ENCODE results near the gene ELAVL4. TPM values are rescaled to one million over a fixed set of nuclear protein-coding genes. Genes with fewer than 3 reads are reported as not detected.

Gene ELAVL4
- polyA plus RNA-seq, 3 donors = not detected

DNA sequence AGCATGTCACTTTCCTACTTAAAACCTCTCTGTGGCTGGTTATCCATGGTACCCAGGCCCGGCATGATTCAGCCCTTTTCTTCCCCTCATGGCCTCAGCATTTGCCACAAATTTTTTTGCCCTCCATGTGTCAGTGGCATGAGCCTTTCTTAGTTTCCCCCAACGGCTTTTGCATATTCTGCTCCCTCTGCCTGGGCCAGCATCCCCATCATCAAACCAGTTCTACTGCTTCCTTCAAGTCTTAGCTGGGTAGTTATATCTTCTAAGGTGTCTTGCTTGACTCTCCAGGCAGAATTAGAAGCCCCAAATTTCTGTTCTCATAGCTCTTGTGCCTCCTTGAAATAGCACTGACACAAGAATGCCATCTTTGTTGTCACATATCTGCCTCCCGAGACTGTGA lies 127.9 kb downstream of the ELAVL4 start:
- Histone ChIP-seq H4K20me1 (ENCODE audit: insufficient read depth, low read length) (no peaks in the 10 kb centered on the region), H3K27ac (ENCODE audit: low read depth in 1 of 2, low read length in 2 of 2) (no peak overlapping the region), H3K36me3 (replicated peaks in 1 of 2; ENCODE audit: control insufficient read depth in 1 of 2, insufficient read depth in 2 of 2, low read length in 2 of 2) (no peaks in the 10 kb centered on the region), H3K9me3 (replicated peaks in 1 of 2; ENCODE audit: control insufficient read depth in 1 of 2, insufficient read depth in 1 of 2, low read length in 2 of 2) (peaks cover 0 to 8% of the 10 kb centered on the region in 2 donors), H3K4me2 (replicated peaks; ENCODE audit: extremely low read depth, low read length, poor library complexity, severe bottlenecking) (no peak overlapping the region), H3K4me3 (replicated peaks in 1 of 3; ENCODE audit: low read depth in 2 of 3, low read length in 3 of 3) (no peak overlapping the region), H3K79me2 (ENCODE audit: insufficient read depth, low read length) (no peaks in the 10 kb centered on the region), H3K9ac (ENCODE audit: insufficient read depth, low read length, poor library complexity, severe bottlenecking) (no peak overlapping the region), H2AFZ (ENCODE audit: insufficient read depth, low read depth, low read length, poor library complexity, severe bottlenecking) (no peak overlapping the region), H3K4me1 (ENCODE audit: control insufficient read depth in 1 of 2, insufficient read depth in 2 of 2, low read length in 2 of 2) (no peaks in the 10 kb centered on the region), H3K27me3 (ENCODE audit: control insufficient read depth in 2 of 2, insufficient read depth in 2 of 2, low read length in 2 of 2) (no peaks in the 10 kb centered on the region)
- TF ChIP-seq, protein P1, sequence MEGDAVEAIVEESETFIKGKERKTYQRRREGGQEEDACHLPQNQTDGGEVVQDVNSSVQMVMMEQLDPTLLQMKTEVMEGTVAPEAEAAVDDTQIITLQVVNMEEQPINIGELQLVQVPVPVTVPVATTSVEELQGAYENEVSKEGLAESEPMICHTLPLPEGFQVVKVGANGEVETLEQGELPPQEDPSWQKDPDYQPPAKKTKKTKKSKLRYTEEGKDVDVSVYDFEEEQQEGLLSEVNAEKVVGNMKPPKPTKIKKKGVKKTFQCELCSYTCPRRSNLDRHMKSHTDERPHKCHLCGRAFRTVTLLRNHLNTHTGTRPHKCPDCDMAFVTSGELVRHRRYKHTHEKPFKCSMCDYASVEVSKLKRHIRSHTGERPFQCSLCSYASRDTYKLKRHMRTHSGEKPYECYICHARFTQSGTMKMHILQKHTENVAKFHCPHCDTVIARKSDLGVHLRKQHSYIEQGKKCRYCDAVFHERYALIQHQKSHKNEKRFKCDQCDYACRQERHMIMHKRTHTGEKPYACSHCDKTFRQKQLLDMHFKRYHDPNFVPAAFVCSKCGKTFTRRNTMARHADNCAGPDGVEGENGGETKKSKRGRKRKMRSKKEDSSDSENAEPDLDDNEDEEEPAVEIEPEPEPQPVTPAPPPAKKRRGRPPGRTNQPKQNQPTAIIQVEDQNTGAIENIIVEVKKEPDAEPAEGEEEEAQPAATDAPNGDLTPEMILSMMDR (IDR thresholded peaks at IDR 0.05) = no peak
- Mint-ChIP-seq H3K36me3 (no peaks in the 10 kb centered on the region), H3K4me3 (no peak overlapping the region), H3K27me3 (ENCODE audit: low read depth in 3 of 3) (no peaks in the 10 kb centered on the region), H3K4me1 (no peaks in the 10 kb centered on the region), H3K9me3 (peaks cover 0 to 10% (median 2%) of the 10 kb centered on the region in 7 donors), H3K27ac (no peak overlapping the region)
- intact Hi-C loops (cut with micrococcal nuclease) = no loop called here
- 33% methylated on average over 1 of the region's 3 CpGs for WGBS (ENCODE audit: insufficient coverage)
- DNase-seq = no peak

DNA sequence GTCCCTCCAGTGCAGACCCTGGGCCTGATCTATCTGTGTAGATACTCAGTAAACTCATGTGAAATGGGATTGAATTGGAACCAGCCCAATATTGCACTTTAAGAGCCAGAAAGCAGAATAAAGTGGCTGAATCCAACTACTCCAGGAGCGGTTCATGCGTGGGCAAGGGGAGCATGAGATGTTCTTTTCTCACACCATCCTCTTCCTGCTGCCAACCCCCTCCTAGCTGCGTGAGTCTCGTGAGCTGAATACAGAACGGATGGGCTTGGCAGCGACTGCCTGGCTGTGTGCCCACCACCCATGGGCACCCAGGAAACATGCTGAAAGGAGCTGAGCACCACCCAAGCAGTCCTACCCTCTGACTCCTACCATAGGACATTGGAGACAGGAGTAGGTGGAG lies 128.3 kb downstream of the ELAVL4 start:
- TF ChIP-seq, protein P1 (IDR thresholded peaks at IDR 0.05) = no peak
- Histone ChIP-seq H3K4me3 (replicated peaks in 1 of 3; ENCODE audit: low read depth in 2 of 3, low read length in 3 of 3) (no peak overlapping the region), H3K9ac (ENCODE audit: insufficient read depth, low read length, poor library complexity, severe bottlenecking) (no peak overlapping the region), H3K4me2 (replicated peaks; ENCODE audit: extremely low read depth, low read length, poor library complexity, severe bottlenecking) (no peak overlapping the region), H3K36me3 (replicated peaks in 1 of 2; ENCODE audit: control insufficient read depth in 1 of 2, insufficient read depth in 2 of 2, low read length in 2 of 2) (no peaks in the 10 kb centered on the region), H3K9me3 (replicated peaks in 1 of 2; ENCODE audit: control insufficient read depth in 1 of 2, insufficient read depth in 1 of 2, low read length in 2 of 2) (peaks cover 0 to 8% of the 10 kb centered on the region in 2 donors), H4K20me1 (ENCODE audit: insufficient read depth, low read length) (no peaks in the 10 kb centered on the region), H3K4me1 (ENCODE audit: control insufficient read depth in 1 of 2, insufficient read depth in 2 of 2, low read length in 2 of 2) (no peaks in the 10 kb centered on the region), H2AFZ (ENCODE audit: insufficient read depth, low read depth, low read length, poor library complexity, severe bottlenecking) (no peak overlapping the region), H3K79me2 (ENCODE audit: insufficient read depth, low read length) (no peaks in the 10 kb centered on the region), H3K27me3 (ENCODE audit: control insufficient read depth in 2 of 2, insufficient read depth in 2 of 2, low read length in 2 of 2) (no peaks in the 10 kb centered on the region), H3K27ac (ENCODE audit: low read depth in 1 of 2, low read length in 2 of 2) (no peak overlapping the region)
- no peak overlapping the region for H3K4me3 Mint-ChIP-seq
- no peaks in the 10 kb centered on the region for H3K36me3 Mint-ChIP-seq
- no peak overlapping the region for H3K27ac Mint-ChIP-seq
- no peaks in the 10 kb centered on the region for H3K4me1 Mint-ChIP-seq
- peaks cover 0 to 10% (median 2%) of the 10 kb centered on the region in 7 donors for H3K9me3 Mint-ChIP-seq
- intact Hi-C loops (cut with micrococcal nuclease) = no loop called here
- WGBS (ENCODE audit: insufficient coverage) = 93% methylated on average over 3 of the region's 6 CpGs
- no peaks in the 10 kb centered on the region for H3K27me3 Mint-ChIP-seq (ENCODE audit: low read depth in 3 of 3)
- DNase-seq = no peak

All from CD14-positive monocyte (primary cell).